ENCODE measurements around the gene FOS. TPM values are rescaled to one million over a fixed set of nuclear protein-coding genes. Genes with fewer than 3 reads are reported as not detected.
"Not testable (repeated sequence)": the region's sequence is repeated elsewhere in the genome, so short reads cannot be mapped to it uniquely, and the experiment has no call there.

Gene FOS
- total RNA-seq = 100 to 1,000 TPM; 220 to 877 TPM
- long read RNA-seq, transcript FOS-208 (3 exons, 1,496 nt) = minor isoform, 58 of 751 reads
- long read RNA-seq, transcript FOS-206 (2 exons, 1,280 nt) = minor isoform, 75 of 751 reads
- long read RNA-seq, transcript FOS-201 (4 exons, 2,158 nt) = major isoform, 447 of 751 reads
- long read RNA-seq, partial matches to known transcripts = 2 of 751 reads
- long read RNA-seq, other reads (novel, unspliced or antisense) = 168 of 751 reads

- intact Hi-C loops (cut with DNase I, micrococcal nuclease) = no loop called here
- peak; percentile 68 for ATAC-seq
Observed at GRCh38 chr14:75278422-75279152, at the start of gene FOS. Gene FOS (plus strand): TSS chr14:75278828. CDS start chr14:75278983, 155 bp downstream.

GRCh38 chr14:75229661-75230139 is 48.9 kb upstream of the FOS start:
- intact Hi-C loops (cut with DNase I, micrococcal nuclease) = no loop called here
- peak; percentile 78 for ATAC-seq
- peak; percentile 69 to 85 for DNase-seq

More at GRCh38 chr14:75278422-75279152, at the start of gene FOS:
- DNase-seq = peak; percentile 93 to 94

- intact Hi-C loops (cut with DNase I, micrococcal nuclease) = no loop called here
- DNase-seq (peak; percentile 55 to 61), ATAC-seq (peak; percentile 79)
Observed at GRCh38 chr14:75230140-75230792, 48.4 kb upstream of the FOS start.

- ATAC-seq = no peak
- DNase-seq = no peak
- intact Hi-C loops (cut with DNase I, micrococcal nuclease) = no loop called here
Observed at GRCh38 chr14:75231320-75231719, 47.3 kb upstream of the FOS start.

GRCh38 chr14:75232191-75232590 is 46.4 kb upstream of the FOS start:
- intact Hi-C loops (cut with DNase I, micrococcal nuclease) = no loop called here
- no peak for ATAC-seq
- no peak for DNase-seq

- ATAC-seq = no peak
- intact Hi-C loops (cut with DNase I, micrococcal nuclease) = no loop called here
- DNase-seq = no peak
Observed at GRCh38 chr14:75232597-75232996, 46.0 kb upstream of the FOS start.

GRCh38 chr14:75234173-75235115 is 44.2 kb upstream of the FOS start:
- no peak for ATAC-seq
- DNase-seq = peak in 1 of 2 donors; percentile 59
- intact Hi-C loops (cut with DNase I, micrococcal nuclease) = no loop called here

- ATAC-seq; DNase-seq; intact Hi-C loops (cut with DNase I, micrococcal nuclease): not testable (repeated sequence)
Observed at GRCh38 chr14:75235198-75235597, 43.4 kb upstream of the FOS start.

GRCh38 chr14:75236467-75236866 is 42.2 kb upstream of the FOS start:
- ATAC-seq = no peak
- intact Hi-C loops (cut with DNase I, micrococcal nuclease) = no loop called here
- no peak for DNase-seq

GRCh38 chr14:75236901-75237419 is 41.7 kb upstream of the FOS start:
- intact Hi-C loops (cut with DNase I, micrococcal nuclease) = no loop called here
- ATAC-seq = no peak

GRCh38 chr14:75238756-75239455 is 39.7 kb upstream of the FOS start:
- no peak for DNase-seq
- no peak for ATAC-seq
- intact Hi-C loops (cut with DNase I, micrococcal nuclease) = no loop called here

More at GRCh38 chr14:75236901-75237419, 41.7 kb upstream of the FOS start:
- no peak for DNase-seq

- intact Hi-C loops (cut with DNase I, micrococcal nuclease) = no loop called here
- ATAC-seq (peak; percentile 38), DNase-seq (no peak)
Observed at GRCh38 chr14:75240781-75241180, 37.8 kb upstream of the FOS start.

- DNase-seq = peak; percentile 43 to 59
- intact Hi-C loops (cut with DNase I, micrococcal nuclease) = no loop called here
- ATAC-seq = no peak
Observed at GRCh38 chr14:75242546-75243273, 35.9 kb upstream of the FOS start.

GRCh38 chr14:75244121-75244520 is 34.5 kb upstream of the FOS start:
- intact Hi-C loops (cut with DNase I, micrococcal nuclease) = no loop called here
- no peak for ATAC-seq
- DNase-seq = no peak

- intact Hi-C loops (cut with DNase I, micrococcal nuclease) = no loop called here
- no peak for ATAC-seq
- DNase-seq = no peak
Observed at GRCh38 chr14:75246546-75247285, 31.9 kb upstream of the FOS start.

GRCh38 chr14:75247286-75247922 is 31.2 kb upstream of the FOS start:
- ATAC-seq (no peak), DNase-seq (no peak)
- intact Hi-C loops (cut with DNase I, micrococcal nuclease) = no loop called here
